Hippocampal formation (tissue), 2 donors: ENCODE measurements around the gene CMSS1.

Experiments used
- DNase-seq, 2 donors: peaks; one replicate each; lab custom pipeline; 2025; lab: John Stamatoyannopoulos, UW

Gene CMSS1

DNA sequence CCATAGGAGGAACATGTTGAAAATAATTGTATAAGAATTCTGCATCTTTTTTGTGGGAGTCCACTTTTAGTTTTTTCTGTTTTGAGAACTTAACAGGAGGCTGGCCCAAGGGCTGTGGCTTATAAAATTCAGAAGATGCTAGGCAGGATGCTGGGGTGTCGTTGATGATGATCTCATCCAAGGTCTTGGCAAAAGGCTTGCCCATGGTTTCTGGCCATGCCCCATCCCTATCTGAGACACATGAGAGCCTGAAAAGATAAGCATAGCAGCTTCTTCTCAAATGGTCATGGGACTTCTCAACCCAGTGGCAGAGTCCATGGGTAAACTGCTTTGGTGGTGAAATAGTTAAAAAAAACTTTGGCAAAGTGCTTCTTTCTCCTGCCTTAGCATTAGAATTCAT lies 35.2 kb downstream of the CMSS1 start:
- no peak for DNase-seq

DNA sequence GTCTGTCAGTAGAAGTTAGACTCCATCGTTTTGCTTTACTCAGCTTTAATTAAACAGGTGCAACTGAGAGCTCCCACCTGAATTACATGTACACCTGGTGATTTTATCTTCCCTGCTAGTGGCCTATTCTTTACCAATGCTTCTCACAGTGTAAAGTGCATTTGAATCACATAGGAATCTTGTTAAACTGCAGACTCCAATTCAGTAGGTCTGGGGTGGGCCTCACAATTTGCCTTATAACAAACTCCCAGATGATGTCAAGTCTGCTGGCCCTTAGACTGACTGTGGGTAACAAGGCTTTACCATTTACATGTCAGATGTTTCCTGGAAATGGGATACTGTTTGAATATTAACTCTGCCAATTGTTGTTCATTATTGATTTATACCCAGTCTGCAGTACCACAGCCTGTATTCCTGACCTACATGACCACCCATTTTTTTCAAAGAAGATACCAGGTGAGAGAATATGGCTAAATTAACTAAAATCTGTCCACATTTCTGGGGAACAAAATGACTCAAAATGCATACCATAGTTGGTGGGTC lies 37.2 kb downstream of the CMSS1 start:
- DNase-seq: no peak

DNA sequence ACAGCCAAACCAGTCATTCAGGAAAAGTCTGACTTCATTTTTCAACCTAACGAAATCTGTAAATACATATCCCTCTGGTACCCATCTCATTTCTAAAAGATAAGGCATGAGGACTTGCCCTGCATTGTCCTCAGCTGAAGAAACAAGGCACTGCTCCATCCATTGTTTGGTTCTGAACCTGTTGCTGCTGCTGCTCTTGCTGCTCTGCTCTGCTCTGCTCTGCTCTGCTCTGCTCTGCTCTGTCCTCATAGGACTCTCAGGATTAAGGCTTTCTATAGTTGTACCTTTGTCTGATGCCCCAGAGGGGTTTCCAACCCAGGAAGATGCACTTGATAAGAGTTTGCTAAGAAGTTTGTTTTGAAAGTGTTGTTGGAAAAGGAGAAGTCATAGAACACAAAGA lies 38.2 kb downstream of the CMSS1 start:
- DNase-seq: no peak

DNA sequence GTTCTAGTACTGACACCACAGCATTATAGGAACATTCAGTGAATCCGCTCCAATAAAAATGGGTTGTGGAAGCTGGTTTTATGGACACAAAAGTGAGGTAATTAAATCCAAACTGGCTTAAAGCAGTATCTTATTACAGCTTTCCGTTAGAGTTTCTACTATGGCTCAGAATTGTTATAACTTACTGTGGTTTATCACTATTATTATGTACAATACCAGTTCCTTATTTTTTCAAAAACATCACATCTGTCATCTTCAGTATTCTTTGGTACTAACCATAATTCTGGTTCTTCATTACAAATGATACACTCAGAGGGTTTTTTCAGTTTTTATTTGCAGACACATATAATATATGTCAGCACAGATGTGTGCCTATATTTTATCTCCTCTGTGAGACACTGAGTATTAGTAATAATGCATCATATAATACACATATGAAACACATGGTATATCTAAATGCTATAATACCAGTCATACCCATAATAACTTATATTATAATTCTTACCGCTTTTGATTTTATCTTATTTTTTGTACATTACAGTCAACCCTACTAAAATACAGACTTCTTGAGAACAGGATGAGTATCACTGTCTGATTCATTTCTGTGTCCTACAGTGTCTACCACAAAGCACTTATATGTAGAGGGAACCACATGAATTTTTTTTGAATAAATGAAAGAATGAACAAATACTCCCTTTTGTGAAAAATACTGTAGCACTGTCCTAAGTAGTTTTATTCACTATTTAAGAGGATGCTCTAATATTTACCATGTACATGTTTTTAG lies 39.0 kb downstream of the CMSS1 start:
- no peak for DNase-seq

DNA sequence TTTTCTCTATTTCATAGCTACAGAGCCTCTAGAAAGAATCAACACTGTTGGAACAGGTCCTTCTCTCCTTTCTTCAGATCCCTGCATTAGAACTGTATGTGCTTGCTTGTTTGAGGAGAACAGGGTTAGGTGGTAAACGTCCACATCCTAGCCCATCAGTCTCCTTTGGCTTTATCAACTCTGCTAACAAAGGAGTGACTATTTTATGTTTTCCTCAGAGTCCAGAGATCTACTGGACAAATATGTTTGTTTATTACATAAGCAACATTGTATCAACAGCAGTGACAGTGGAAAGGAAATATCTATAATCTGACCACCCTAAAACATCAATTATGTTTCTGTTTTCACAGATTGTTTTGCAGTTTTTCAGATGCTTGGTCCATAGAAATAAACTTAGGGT lies 39.6 kb downstream of the CMSS1 start:
- no peak for DNase-seq

DNA sequence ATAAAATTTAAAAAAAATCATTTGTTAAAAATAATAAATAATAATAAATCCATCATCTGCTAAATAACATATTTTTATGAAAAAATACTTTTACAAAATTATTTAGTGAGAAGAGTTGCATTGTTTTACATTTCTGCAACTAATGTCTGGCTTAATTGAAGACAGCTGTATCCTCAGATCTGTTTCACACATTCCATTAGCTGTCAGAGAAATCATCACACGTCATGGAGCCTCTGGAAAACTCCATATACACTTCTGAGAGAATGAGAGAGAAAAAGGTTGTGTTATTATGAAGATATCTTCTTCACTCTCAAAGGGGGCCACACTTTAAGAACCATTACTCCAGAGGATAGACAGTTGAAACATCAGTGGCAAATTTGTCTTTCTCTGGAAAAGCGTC lies 40.8 kb downstream of the CMSS1 start:
- no peak for DNase-seq

DNA sequence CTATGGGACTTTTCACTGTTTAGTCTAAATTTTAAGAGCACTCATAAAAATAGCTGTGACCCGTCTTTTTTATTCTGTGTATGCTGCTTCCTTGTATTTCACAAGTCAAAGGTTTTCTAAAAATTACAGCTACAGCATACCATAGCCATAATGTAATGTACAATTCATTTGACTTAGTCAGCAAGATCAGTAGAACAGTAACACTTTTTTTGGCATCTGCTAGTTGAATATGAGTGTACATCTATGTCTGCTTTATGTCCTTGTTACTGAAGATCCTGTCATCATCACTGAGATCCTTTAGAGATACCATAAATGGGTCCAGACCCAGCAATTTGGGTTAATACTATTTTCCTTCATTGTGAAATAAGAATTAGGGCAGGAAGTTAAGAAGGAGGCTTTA lies 42.2 kb downstream of the CMSS1 start:
- DNase-seq: no peak

DNA sequence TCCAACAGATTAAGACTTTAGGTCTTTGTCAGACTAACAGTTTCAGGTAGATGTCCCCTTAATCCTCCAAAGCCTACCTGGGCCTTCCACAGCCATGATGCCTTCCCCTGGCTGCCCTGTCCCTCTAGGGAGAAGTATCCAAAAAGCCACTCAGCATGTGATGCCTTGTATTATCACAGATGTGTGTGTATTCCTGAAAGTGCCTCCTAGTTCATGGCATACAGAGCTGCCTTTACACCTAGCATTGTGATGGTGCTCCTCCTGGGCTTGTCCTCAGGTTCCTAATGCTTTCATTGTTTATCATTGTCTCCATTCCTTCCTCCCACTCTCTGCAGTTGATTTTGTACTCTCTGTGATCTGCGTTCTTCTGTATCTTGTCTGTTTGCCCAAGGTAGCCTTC lies 43.6 kb downstream of the CMSS1 start:
- no peak for DNase-seq

DNA sequence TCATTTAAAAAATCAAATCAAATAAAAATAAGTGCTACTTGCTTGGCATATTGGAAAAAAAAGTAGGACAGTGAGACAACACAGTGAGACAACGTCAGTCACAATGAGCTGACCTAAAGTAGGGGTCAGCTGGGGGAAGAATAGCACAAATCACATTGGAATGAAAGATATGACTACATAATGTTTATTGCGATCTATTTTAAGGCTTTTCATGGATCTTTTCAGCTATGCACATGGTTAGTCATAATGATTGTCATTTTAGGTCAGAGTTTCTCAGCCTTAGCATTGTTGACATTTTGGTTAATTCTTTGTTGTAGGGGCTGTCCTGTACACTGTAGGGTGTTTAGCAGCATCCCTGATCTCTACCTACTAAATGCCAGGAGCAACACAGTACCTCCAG lies 44.5 kb downstream of the CMSS1 start:
- DNase-seq: no peak

DNA sequence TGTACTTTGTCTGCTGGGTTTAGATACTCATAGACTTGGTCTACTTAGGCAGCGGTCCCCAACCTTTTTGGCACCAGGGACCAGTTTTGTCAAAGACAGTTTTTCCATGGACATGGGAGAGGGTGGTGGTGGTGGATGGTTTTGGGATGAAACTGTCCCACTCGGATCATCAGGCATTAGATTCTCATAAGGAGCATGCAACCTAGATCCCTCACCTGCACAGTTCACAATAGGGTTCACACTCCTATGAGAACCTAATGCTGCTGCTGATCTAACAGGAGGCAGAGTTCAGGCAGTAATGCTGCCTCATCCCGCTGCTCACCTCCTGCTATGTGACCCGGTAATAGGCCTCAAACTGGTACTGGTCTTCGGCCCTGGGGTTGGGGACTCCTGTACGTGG lies 45.3 kb downstream of the CMSS1 start:
- DNase-seq: no peak

DNA sequence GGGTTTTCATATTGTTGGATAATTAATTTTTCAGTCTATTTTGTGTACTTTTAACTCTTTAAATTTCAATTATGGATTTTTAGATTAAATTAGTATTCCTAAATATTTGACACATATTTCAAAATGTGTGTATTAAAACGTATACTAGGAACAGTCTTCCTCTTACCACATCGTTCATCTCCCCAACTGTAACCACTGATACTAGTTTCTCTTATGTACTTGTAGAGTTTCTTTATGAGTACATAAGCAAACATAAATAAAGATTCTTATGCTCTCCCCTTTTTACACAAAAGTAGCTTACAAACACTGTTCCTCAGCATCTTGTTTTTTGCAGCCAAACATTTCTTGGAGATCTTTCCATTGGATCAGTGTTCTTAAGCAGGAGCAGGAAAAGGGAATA lies 45.9 kb downstream of the CMSS1 start:
- no peak for DNase-seq

DNA sequence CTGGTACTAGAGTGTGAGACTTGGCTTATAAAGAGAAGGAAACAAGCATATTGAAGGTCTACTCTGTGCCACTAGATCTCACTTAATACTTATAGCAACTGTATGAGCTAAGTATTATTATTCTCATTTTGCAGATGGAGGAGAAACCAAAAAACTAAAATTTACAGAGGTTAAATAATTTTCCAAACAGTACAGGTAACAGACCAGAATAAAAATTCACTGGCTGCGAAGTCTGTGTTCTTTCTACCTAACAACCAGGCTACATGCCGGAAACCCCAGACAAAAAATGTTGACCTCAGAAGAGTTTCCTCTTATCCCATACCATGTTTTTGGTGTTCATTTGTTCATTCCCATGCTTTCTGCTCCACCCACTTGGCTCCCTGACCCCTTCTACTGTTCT lies 46.6 kb downstream of the CMSS1 start:
- no peak for DNase-seq

DNA sequence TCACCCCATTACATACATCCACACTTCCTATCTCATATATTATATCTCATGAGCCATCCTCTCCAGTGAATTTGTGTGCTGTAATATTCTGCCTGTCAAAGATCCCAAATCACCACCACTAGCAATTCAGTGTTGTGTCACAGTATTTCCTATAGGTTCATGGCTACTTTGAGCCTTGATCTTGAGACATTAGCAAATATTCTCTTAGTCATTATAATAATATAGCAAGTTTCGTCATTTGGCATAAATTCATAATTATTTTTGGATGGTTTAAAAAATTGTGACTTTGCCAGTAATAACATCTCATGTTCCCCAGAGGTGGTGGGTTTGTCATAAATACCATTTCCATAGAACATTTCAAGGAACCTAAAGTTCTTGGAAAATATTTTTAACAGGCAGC lies 47.7 kb downstream of the CMSS1 start:
- no peak for DNase-seq

DNA sequence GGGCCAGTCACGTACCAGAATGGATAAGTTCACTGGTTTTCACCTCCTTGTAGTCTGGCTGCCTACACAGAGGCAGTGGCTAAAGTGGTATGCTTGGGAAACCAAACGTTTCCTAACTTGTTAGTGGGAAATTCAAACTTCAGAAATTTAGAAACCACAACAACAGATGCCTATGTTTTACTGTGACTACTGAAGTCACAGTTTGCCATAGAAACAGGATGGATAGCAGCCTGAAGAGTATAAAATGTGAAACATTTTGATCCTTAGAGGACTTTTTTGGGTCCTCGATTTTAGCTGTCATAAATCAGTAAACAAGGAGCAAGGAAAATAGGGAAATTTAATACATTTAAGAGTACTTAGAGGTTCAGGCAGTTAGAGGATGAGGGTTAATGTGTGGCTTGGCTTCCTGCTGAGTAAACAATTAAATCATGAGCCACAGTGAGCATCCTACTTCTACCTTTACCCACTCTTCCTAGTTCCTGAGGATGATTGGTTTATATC lies 48.6 kb downstream of the CMSS1 start:
- DNase-seq: no peak

DNA sequence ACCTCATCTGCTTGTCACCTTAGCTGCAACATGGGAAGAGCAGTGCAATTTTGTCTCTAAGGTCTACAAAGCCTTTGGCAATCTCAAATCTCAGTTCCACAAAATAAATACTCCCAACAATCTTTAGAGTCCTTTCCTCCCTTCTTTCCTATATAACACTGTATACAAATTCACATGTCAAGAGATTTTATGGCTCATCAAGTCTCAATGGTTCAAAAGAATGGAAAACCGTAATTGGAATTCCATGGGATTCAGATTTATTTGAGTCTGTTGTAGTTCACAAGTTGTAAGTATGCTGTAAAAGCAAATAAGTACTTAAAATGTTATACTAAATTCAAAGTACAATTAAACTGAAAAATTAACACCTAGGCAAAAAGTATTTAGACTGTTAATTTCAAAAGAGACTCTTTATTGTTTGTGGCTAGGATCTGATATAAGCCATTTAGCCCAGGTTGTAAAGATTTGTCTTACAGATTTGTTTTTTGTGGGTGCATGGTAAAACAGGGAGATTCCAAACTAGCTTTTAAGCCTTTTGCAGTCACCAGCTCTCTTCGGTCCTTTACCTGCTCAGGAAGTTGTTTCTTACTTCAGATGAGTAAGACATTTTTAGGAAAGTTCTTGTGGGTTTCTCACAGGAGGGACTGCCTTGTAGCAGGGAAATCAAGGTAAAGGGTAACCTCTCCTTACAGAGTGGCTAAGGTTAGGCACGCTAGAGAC lies 50.1 kb downstream of the CMSS1 start:
- DNase-seq: no peak

DNA sequence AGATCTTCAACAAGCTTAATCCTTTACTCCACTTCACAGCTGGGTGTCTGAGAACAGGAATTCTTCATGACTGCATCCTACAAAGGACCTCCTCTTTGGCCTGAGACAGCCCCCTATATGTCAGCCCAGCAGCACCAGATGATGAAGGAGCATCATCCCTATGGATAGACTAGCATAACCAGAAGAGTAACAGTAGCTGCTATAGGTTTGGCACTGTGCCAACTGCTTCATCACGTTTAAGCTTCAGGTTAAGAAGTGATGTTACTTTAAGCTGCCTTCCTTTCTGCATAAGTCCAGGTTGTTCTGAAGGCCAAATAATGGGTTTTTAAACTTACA lies 50.6 kb downstream of the CMSS1 start:
- DNase-seq: no peak

DNA sequence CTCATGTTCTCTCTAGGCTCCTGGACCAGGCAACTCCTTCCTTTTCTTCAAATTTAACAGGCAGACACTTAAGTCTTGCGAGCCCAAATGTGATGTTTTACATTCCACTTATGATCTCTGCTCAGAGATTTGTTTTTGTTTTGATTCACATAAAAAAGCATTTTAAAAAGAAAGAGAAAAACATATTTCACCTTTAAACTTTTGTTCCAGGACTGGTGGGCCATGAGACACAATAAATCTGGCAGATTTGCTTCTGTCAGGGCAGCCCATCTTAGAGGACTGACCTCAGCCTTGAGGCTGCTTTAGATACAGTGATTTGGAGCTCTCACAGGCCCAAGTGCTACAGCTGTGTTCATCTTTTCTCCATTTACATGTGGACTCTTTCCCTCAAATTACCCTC lies 52.0 kb downstream of the CMSS1 start:
- DNase-seq: no peak

DNA sequence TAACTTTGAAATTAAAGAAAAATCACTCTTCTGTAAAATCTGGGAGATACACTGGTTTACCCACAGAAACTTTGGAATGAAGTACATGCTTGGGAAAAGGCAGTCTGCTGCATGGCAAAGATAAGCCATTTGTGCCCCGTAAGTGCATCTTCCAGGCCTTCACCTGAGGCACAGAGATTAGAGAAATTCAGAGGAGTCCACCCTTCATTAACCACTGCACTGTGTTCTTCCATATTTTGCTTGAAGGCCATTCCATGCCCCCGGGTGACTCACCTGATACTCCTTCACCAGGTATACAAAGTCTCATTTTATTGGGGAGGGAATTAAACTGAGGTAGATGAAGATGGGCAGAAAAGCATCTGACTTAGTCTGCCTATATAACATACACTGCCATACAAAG lies 53.0 kb downstream of the CMSS1 start:
- DNase-seq: no peak

DNA sequence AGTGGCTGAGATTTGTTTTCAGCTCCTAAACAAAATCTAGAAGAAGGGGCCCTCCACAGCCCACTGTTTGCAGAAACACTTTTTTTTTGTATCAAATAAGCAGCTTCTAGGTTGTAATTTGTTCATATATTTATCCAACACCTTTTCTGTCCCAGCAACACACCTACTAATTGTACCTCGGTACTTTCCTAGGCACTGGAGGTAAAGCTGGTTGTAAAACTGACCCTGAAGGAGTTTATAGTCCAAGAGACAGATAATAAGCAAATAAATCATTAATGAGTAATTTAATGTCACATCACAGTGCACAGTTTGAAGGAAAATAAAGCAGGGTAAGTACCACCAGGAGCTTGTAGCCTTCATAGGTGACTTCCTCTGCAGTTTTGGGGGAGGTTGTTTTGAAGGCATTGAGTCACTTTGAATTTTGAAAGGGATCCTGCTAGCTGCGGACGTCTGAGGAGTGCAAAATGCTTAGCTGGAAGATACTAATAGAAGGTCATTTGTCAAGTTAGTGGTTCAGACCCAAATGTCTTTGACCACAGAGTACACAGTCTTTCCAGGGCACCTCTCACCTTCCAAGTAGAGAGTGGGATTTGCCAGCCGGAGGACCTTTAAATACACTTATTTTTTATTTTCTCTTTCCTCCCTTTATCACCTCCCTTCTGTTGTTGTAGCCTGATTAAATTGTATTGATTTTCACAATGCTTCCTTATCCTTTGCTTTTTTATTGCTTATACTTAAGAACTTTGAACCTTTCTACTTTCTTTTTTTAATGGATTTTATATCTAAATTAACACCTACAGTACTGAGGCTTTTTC lies 53.8 kb downstream of the CMSS1 start:
- no peak for DNase-seq

DNA sequence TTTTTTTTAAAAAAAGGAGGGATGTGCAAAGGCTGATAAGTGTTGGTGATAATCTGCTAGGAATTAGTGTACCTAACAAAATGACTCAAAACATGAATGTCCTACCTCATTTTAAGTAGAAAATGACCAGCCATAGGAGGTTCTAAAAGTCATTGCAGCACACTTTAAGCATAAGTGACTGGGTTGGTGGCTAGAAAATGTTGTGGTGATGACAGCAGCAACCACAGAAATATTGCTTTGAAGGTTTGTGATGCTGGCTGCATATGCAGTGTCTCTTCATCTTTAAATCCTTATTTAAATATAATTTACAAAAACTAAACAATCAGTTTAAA lies 55.2 kb downstream of the CMSS1 start:
- DNase-seq: no peak

DNA sequence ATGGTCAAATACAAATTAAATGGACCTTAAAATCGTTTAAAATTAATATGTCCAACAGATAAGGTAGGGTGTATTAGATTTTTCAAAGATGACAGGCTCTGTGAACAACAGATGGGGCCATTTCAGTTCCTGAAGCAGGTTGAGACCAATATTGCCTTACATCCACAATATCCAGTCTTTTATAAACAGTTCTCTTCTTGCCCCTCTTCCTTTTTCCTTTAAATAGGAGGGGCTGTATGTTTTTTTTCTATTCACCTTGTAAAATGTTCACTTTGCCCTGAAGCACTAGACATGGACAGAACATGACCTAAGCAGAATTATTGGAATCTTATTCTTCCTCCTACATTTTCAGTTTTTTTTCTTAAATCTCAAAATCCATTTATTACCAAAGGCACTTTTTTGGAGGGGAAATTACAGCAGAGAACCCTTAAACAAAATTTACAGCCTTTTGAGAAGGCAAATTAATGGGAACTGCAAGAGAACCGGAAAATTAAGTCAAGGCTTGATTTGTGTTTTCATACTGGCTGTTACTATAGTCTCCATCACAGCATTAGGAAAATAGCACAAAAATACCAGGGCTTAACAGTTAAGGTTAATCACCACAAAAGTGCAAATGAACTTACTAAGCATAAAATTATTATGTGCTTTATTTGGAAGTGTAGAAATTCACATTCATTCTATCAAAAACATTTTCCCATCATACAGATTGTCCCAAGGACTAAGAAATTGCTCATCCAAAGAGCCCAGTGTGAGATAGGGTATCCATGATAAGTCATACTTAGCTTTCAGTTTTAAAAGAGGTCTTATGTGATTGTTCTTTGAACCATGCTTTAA lies 55.8 kb downstream of the CMSS1 start:
- no peak for DNase-seq
